ENCODE measurements around the gene NKAPD1.
"Not testable (repeated sequence)": the region's sequence is repeated elsewhere in the genome, so short reads cannot be mapped to it uniquely, and the experiment has no call there.

DNA sequence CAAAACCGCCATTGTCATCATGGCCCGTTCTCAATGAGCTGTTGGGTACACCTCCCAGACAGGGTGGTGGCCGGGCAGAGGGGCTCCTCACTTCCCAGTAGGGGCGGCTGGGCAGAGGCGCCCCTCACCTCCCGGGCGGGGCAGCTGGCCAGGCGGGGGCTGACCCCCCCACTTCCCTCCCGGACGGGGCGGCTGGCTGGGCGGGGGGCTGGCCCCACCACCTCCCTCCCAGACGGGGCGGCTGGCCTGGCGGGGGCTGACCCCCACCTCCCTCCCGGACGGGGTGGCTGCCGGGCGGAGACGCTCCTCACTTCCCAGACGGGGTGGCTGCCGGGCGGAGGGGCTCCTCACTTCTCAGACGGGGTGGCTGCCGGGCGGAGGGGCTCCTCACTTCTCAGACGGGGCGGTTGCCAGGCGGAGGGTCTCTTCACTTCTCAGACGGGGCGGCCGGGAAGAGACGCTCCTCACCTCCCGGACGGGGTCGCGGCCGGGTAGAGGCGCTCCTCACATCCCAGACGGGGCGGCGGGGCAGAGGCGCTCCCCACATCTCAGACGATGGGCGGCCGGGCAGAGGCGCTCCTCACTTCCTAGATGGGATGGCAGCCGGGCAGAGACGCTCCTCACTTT lies 47.2 kb upstream of the NKAPD1 start:
- TF ChIP-seq, protein P1, sequence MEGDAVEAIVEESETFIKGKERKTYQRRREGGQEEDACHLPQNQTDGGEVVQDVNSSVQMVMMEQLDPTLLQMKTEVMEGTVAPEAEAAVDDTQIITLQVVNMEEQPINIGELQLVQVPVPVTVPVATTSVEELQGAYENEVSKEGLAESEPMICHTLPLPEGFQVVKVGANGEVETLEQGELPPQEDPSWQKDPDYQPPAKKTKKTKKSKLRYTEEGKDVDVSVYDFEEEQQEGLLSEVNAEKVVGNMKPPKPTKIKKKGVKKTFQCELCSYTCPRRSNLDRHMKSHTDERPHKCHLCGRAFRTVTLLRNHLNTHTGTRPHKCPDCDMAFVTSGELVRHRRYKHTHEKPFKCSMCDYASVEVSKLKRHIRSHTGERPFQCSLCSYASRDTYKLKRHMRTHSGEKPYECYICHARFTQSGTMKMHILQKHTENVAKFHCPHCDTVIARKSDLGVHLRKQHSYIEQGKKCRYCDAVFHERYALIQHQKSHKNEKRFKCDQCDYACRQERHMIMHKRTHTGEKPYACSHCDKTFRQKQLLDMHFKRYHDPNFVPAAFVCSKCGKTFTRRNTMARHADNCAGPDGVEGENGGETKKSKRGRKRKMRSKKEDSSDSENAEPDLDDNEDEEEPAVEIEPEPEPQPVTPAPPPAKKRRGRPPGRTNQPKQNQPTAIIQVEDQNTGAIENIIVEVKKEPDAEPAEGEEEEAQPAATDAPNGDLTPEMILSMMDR (IDR thresholded peaks at IDR 0.05): not testable (repeated sequence)
- TF ChIP-seq EP300, POLR2AphosphoS5, POLR2A (IDR thresholded peaks at IDR 0.05): not testable (repeated sequence)

Measured in sigmoid colon (tissue), 4 donors.